ENCODE data around the gene KRT76.

DNA sequence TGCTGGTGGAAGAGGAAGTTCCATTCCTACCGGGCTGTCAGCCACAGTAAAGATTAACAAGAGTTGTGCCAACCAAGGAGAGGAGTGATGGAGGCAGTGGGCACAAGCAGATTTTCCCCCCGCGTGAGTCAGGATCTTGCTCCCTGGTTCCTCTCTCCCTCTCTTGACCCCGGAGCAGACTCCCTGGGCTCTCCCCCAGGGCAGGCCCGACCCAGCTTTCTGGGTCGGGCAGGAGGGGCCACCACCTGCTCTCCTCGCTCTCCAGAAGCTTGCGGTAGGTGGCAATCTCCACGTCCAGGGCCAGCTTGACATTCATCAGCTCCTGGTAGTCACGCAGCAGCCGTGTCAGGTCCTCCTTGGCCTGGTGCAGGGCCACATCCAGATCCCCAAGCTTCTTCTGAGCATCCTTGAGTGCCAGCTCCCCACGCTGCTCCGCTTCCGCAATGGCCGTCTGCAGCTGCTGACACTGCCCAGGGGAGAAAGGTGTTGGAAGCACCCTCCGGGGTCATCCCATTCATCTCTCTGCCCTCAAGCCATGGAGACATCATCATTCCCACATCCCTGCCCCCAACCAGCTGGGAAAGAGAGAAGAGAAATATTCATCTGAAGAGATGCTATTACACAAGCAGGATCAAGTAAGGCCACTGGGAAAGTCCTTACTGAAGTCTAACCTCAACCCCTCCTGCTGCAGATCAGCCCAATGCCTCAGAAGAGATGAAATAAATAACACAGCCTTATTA lies 45.8 kb upstream of the KRT76 start:
- TF ChIP-seq CTCF (IDR thresholded peaks at IDR 0.05; ENCODE audit: insufficient read depth, low read length, poor library complexity, severe bottlenecking) = no peak
- no peak for TF ChIP-seq EZH2phosphoT487 (conservative IDR thresholded peaks at IDR 0.05; ENCODE audit: low read length)
